NCI-H1694 treated with DMSO at 0.1 percent for 48 hours (cell line): ENCODE results near the gene KDELR3.

ENCODE experiments used
- DNase-seq: peaks from one replicate; lab custom pipeline; 2025; lab: John Stamatoyannopoulos, UW

The KDELR3 gene

DNA sequence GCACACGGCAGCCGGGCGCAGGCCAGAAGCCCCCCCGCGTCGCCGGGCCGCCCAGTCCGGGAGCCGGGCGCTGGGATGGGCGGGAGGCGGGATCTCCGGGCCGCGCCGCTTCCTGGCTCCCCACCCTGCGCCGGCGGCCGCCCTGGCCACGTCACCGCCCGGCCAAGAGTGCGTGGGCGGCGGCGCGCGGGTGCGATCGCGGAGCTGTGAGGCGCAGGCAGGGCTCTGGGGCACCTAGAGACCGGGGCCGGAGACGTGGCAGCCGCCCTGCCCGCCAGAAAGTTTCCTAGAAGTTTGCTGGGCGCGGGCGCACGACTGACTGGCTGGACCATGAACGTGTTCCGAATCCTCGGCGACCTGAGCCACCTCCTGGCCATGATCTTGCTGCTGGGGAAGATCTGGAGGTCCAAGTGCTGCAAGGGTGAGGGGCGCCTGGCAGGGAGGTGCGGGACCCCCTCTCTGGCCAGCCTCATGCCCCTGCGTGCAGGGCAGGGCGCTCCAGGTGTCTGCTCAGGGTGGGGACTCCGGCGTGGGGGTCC lies at the start of gene KDELR3:
TSS of gene KDELR3 (plus strand) at position 193 of the 539 bp plus-strand sequence. CDS start at position 331, 138 bp downstream.
- no peak for DNase-seq

DNA sequence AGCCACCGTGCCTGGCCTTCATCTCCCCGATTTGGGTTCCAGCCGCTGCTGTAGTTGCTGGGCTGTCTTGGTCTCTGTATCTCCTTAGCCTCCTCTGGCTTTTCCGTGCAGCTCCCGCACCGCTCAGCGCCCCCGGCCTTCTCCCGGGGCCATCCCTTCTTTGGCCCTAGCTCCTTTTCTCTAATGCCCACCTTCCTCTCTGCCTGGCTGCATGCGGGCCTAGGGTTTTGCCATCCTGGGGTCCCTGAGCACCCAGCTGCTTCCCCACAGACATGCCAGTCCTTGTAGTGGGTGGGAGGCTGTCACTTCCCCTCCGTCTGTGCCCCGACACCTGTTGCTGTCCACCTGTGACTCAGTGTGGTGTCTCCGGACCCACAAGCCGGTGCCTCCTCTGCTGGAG lies 49.3 kb upstream of the KDELR3 start:
- DNase-seq, result no peak

DNA sequence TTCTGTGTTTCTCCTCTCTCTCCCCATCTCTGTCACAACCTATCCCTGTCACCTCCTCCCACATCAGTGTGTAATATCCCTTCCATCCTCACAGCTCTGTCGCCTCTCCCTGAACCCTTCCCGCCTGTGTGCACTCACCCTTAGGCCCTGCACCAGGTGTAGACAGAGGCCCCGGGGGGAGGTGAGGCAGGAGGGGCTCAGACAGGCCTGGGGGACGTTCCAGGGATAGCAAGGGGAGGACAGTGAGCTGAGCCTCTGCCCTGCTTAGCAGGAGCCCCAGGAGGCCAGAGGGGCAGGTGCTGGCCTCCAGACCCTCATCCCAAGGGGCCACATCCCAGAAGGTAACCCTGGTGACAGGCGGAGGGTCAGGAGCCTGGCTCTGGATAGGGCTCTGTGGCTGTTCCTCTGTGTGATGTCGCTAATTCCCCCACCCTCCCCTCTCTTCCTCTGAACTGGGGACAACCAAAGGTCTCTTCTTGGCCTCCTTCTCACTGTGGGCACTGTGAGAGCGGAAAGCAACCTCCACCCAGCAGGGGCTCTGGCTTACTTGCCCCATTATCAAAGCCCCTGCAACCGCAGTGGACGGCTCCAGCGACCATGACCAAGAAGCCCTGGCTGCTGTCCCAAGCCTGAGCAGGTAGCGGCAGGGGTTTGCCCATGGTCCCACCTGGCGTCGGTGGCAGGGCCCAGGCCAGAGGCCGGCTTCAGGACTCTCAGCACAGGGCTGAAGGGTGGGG lies 48.6 kb upstream of the KDELR3 start:
- no peak for DNase-seq

- DNase-seq, result no peak
These were observed 48.1 kb upstream of the KDELR3 start for GRCh38 chr22:38419858-38420160.

DNA sequence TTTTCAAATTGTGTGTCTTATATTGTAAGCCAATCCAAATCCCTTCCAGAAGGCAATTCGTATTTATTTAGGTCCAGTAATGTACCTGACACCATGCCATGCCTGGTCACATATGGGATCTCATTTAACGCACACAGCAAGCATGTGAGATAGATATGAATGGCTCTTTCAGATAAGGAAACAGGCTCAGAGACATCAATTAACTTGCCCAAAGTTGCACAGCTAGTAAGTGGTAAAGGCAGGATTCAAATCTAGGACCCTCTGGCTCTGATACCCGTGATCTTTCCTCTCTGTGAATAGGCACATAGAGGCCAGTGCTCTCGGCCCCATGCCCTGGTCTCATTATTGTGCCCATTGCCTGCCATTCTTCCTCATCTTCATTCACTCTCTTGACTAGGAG lies 47.2 kb upstream of the KDELR3 start:
- no peak for DNase-seq

DNA sequence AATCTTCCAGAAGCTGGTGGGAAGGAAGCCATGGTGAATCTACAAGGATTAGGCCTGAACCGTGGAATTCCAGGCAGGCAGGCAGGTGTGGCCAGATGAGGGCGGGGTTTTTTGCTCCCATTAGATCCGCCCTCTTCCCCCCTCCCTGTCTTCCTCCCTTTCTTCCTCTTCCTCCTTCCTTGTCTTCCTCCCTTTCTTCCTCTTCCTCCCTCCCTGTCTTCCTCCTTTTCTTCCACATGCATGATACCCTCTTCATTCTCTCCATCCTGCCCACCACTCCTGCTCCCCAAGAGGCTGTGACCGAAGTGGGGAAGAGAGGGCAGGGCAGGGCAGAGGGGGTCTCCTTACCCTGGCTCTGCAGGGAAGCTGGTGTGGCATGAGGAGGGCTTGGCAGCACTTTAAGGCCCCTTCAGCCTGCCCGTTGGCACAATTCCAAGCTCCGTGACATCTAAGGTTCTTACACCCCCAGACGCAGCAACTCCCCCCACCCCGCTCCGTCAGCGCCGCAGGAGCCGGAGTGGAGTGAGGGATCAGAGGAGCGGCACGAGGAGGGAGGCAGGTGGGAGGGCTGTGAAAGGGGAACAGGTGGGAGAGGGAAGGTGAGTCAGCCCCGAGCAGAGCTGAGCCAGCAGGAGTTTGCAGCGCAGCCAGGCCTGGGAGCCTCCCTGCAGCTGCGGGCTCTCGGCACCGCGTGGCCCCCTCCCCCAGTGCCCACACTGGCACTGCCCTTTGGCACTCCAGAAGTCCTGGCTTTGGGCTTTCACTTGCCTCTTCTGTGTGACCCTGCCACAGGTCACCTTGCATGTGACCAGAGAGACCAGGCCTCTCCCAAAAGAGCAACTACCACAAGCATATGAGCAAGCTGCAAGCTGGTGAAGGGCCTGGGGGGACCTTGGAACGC lies 45.0 kb upstream of the KDELR3 start:
- no peak for DNase-seq

DNA sequence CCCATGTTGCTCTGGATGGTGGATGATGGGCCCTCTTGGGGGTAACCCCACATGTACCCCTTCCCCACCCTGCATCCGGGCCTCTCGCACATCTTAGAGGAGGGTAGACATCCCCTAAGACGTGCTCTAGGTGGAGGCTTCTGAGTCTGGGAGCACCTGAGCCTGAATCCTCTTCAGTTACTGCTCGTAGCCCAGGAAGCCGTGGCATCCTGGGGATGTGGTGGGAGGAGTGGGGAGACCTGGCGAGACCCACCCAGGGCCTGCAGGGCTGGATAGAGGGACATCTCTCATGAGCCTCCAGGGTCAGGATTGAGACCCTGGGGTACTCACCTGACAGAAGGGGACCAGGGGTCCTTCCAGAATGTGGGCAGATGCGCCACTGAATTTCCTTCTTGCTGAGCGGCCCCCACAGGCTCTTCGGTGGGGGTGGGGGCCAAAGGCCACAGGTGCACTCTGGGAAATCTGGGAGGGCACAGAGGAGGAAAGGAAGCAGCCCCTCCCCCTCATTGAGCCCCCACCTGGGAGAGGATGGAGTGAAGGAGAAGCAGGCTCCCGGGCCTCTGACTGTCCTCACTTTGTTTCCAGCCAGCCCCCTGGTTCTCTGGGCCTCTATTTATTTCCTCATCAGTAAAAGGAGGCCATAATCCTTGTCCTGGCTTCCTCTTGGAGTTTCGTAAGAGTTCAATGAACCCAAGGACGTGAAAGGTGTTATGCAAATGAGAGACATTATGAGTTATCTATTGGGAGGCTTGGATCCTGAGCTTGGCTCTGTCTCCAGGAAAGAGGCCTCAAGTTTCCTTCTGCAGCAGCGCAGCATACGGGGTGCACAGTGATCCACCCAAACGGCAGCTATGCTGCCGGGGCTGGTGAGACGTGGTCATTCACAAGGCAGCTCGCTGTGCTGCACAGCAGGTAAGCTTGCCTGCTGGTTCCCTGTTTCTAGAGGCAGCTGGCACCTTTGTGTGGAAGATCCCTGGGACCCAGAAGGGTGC lies 44.1 kb upstream of the KDELR3 start:
- DNase-seq, result no peak

DNA sequence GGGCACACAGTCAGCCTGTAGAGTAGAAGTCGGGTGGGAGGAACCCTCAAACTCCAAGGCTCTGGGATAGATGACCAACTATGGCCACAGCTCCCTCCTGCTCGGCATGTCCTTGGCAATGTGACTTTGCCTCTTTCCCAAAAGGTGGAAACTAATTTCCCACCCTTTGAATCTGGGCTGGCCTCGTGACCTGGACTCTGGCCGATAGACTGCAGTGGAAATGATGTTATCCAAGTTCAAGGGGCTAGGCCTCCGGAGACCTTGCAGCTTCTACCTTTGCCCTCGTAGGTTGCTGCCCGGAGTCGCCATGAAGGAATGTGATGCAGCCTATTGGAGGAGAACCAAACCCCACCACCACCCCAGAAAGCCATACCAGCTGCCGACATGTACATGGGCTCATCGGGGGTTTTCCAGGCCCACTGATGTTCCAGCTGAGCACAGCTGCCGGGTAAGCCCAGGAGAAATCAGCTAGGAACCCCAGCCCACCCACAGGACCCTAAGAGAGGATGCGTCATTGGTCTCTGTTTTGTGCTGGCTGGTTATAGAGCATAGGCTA lies 43.3 kb upstream of the KDELR3 start:
- DNase-seq, result no peak

- no peak for DNase-seq
These were observed 41.3 kb upstream of the KDELR3 start for GRCh38 chr22:38426628-38427027.

GRCh38 chr22:38427465-38427864 lies 40.4 kb upstream of the KDELR3 start:
- DNase-seq, result no peak

GRCh38 chr22:38427940-38428339 lies 40.0 kb upstream of the KDELR3 start:
- no peak for DNase-seq

DNA sequence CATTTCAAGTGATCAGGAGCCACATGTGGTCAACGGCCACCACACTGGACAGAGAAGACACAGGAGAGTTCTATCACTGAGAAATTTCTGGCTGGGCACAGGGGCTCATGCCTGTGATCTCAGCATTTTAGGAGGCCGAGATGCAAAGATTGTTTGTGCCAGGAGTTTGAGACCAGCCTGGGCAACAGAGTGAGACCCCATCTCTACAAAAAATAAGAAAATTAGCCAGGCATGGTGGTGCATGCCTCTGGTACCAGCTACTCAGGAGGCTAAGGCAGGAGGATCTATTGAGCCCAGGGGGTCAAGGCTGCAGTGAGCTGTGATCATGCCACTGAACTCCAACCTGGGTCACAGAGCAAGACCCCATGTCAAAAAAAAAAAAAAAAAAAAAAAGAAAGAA lies 39.2 kb upstream of the KDELR3 start:
- no peak for DNase-seq

- DNase-seq, result peak; percentile 46
These were observed 38.3 kb upstream of the KDELR3 start for GRCh38 chr22:38429499-38430068.

- no peak for DNase-seq
These were observed 36.5 kb upstream of the KDELR3 start for GRCh38 chr22:38431266-38432010.

DNA sequence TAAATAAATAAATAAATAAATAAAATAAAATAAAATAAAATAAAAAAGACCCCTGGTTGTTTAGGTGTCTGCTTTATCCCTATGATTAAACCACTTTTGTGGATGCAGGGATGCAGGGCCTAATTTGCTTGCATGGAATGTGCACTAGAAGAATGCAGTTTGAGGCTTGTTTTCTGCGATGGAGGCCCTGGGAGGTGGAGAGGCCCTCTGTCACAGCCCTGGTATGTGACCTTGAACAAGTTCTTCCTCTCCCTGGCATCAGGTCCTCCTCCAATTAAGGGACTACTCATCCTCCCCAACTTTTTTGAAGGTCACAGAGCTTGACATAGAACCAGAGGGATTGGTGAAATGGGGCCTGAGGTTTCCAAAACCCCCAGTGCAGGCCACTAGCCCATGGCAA lies 35.6 kb upstream of the KDELR3 start:
- no peak for DNase-seq

GRCh38 chr22:38433871-38434270 lies 34.0 kb upstream of the KDELR3 start:
- no peak for DNase-seq

DNA sequence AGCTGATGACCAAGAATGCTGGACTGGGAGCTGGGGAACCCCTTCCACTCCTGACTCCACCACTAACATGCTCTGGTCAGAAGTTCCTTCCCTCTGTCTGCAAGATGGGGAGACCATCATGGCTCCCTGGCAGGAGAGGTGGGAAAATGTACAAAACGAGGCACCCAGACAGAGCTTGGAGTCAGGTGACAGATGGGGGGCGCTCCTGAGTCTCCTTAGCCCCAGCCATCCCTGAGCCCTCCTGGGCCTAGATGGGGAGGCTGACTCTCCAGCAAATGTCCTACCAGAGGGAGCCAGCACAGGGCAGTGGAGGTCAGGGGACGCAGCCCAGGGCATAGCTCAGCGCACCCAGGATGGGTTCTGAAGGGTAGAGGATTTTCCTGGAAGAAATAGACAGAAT lies 32.9 kb upstream of the KDELR3 start:
- DNase-seq, result no peak

- DNase-seq, result no peak
These were observed 31.9 kb upstream of the KDELR3 start for GRCh38 chr22:38435965-38436364.

DNA sequence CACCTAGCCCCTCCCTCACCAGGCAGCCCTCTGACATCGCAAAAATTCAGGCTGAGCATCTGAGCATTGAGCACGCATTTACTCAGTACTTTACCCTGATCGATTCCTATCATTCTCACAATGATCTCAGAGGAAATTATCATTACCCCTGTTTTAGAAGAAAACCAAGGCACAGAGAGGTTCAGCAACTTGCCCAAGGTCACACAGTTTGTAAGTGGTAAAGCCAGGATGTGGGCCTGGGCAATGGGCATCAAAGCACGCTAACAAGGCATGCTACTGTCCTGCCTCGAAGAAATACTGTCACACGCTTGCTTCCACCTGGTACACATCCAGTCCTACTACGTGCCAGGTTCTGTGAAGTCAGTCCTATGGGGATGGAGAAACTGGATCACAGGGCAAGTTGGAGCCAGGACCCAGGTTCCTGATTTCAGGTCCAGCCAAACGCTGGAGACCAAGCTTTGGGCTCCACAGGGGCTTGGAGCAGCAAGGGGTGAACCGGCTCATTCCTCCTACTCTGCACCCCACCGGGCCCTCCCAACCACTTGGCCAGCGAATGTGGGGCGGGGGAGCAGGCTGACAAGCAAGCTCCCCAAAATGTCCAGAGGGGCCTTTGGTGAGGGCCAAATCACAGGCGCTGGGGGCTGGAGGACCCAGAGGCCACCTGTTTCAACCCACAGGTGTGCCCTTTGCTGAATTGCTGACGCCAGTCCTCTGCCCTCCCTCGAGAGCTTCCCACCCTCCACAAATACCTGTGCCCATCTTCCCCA lies 31.1 kb upstream of the KDELR3 start:
- no peak for DNase-seq

DNA sequence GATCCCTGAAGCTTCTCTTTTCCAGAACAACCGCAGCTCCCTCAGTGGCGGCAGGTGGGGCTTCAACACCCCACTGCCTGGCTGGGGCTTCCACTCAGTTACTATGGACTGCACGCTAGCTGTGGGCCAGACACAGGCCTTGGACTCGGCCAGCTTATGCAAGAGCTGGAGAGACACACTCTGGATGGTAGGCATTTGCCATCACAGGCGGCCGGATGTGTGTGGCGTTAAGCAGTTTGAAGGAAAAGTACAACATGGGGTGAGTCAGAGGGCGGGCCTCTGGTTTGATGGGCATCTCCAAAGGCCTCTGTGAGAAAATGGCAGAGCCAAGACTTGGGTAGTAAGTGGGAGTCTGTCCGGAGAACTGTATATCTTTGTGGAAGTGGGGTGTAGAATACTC lies 30.5 kb upstream of the KDELR3 start:
- no peak for DNase-seq
